RWPE1 (cell line): Measurements from ENCODE around the gene TAAR6.

ENCODE experiments used
- CTCF ChIA-PET: fragments of 350-600 bp; sonication (Branson Sonifier 250); formaldehyde crosslinking; extraction: SDS; loops from one replicate; lab custom pipeline; 2021; lab: Yijun Ruan, JAX
- POLR2A ChIA-PET: fragments of 400-600 bp; formaldehyde crosslinking; extraction: SDS; loops from one replicate; lab custom pipeline; 2020; ENCODE audit warnings: antibody characterized with exemption; ENCODE audit not compliant: low non-redundant PET; lab: Yijun Ruan, JAX
- DNase-seq: peaks from one replicate; pipeline ENCODE4 v3.0.0; 2012; ENCODE audit warnings: low spot score
- H3K27ac ChIP-seq: fragments of 450-650 bp; 2 replicates; pipeline ENCODE4 v1.5.1; 2017
- TF ChIP-seq, protein P1 (sequence below): fragments of 450-650 bp; conservative IDR thresholded peaks from 2 replicates; pipeline ENCODE4 v1.5.1; 2017; ENCODE audit warnings: low read depth, mild to moderate bottlenecking

TAAR6 gene, protein sequence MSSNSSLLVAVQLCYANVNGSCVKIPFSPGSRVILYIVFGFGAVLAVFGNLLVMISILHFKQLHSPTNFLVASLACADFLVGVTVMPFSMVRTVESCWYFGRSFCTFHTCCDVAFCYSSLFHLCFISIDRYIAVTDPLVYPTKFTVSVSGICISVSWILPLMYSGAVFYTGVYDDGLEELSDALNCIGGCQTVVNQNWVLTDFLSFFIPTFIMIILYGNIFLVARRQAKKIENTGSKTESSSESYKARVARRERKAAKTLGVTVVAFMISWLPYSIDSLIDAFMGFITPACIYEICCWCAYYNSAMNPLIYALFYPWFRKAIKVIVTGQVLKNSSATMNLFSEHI

DNA sequence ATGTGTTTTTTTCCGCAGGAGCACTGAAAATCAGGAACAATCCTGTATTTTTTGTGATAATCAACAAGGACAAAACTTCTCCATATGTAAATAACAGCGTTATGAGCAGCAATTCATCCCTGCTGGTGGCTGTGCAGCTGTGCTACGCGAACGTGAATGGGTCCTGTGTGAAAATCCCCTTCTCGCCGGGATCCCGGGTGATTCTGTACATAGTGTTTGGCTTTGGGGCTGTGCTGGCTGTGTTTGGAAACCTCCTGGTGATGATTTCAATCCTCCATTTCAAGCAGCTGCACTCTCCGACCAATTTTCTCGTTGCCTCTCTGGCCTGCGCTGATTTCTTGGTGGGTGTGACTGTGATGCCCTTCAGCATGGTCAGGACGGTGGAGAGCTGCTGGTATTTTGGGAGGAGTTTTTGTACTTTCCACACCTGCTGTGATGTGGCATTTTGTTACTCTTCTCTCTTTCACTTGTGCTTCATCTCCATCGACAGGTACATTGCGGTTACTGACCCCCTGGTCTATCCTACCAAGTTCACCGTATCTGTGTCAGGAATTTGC lies at the start of gene TAAR6:
TSS of gene TAAR6 (plus strand) at position 102 of the 557 bp plus-strand sequence. CDS start at position 102, 0 bp downstream.
- H3K27ac ChIP-seq = no peak within 1 kb of the TSS
- POLR2A ChIA-PET = no interaction called here

DNA sequence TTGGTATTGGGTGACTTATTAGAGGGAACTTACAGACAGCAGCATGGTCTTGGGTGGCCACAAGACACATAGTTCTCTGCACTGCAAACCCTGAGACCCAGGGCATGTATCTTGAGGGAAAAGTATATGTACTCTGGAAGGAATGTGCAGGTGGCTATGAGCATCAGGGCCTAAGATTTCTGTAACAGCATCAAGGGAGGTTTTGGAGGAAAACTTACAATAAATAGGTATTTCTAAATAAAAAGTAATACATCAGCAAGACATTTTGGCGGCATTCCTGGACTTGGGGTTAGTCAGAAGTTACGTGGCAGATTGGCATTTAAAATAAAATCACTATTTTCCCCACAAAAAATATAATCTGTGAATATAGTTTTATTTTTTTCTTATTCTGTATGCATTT lies 49.2 kb upstream of the TAAR6 start:
- H3K27ac ChIP-seq = no peak overlapping the region
- ChIA-PET POLR2A (no interaction called here), CTCF (no interaction called here)
- TF ChIP-seq, protein P1, sequence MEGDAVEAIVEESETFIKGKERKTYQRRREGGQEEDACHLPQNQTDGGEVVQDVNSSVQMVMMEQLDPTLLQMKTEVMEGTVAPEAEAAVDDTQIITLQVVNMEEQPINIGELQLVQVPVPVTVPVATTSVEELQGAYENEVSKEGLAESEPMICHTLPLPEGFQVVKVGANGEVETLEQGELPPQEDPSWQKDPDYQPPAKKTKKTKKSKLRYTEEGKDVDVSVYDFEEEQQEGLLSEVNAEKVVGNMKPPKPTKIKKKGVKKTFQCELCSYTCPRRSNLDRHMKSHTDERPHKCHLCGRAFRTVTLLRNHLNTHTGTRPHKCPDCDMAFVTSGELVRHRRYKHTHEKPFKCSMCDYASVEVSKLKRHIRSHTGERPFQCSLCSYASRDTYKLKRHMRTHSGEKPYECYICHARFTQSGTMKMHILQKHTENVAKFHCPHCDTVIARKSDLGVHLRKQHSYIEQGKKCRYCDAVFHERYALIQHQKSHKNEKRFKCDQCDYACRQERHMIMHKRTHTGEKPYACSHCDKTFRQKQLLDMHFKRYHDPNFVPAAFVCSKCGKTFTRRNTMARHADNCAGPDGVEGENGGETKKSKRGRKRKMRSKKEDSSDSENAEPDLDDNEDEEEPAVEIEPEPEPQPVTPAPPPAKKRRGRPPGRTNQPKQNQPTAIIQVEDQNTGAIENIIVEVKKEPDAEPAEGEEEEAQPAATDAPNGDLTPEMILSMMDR = no peak
- no peak for DNase-seq

More for the DNA sequence above, at the start of gene TAAR6:
- CTCF ChIA-PET = interaction anchor here (0.6 to 0.7 kb wide), 2 partner anchors 119 to 482 kb away, joined by 3 read pairs; no protein-coding TSS in a partner anchor
- no peak for DNase-seq
- TF ChIP-seq, protein P1 = no peak

DNA sequence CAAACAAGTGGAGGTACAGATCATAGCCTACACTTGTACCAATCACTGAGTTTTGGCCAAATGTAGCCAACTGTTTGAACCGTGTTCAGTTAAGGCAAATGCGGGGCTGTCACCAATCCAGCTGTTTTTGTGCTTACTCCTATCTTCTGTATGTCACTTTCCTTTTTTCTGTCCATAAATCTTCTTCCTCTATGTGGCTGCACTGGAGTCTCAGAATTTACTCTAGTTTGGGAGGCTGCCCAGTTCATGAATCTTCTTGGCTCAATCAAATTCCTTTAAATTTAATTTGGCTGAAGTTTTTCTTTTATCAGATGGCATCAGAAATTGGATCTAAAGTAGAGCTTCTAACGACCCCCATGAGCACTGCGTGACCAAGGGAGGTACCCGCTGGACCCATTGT lies 45.5 kb upstream of the TAAR6 start:
- no peak overlapping the region for H3K27ac ChIP-seq
- DNase-seq = no peak
- TF ChIP-seq, protein P1 = no peak
- ChIA-PET POLR2A (no interaction called here), CTCF (interaction anchor here (0.7 kb wide), 1 partner anchor 239 kb away, joined by 3 read pairs; no protein-coding TSS in a partner anchor)

DNA sequence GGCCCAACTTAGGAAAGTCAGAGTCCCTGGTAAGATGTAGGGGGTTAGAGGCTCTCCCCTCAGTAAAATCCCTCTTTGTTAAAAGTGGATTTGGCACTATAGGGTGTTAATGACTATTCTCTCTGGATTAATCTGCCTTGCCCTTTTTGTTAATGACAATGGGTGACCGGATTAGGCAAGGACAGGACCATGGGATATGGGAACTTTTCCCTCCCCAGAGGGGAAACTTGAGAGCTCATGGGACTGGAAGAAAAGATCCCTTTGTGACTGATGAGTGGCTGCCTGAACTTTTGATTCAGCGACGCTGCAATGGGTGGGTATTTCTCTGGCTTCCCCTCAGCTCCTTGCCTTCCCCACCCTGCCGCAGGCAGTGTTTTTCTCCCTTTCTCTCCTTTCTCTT lies 44.3 kb upstream of the TAAR6 start:
- TF ChIP-seq, protein P1 = no peak
- POLR2A ChIA-PET = no interaction called here
- CTCF ChIA-PET = interaction anchor here (0.7 kb wide), 1 partner anchor 195 kb away, joined by 3 read pairs; no protein-coding TSS in a partner anchor

DNA sequence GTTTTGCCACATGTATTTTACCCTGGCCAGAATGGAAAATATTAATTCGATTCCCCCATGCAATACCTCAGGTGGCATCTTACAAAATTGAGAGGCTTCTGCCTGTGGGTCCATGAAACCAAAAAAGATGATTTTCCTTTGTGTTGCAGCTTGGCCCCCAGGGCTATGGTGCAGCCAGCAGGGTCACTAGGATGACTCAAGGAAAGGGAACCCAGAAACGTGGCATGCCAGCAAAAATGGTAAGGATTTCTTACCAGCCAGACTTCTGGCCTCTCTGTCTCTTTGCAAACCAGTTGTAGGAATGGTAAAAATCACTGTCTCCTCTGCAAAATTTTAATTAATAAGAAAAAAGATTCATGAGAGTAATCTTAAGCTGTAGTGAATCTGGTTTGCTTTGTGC lies 43.7 kb upstream of the TAAR6 start:
- no peak overlapping the region for H3K27ac ChIP-seq
- TF ChIP-seq, protein P1 = no peak
- ChIA-PET POLR2A (no interaction called here), CTCF (no interaction called here)
- no peak for DNase-seq

More for the DNA sequence above, 44.3 kb upstream of the TAAR6 start:
- no peak overlapping the region for H3K27ac ChIP-seq
- DNase-seq = no peak

DNA sequence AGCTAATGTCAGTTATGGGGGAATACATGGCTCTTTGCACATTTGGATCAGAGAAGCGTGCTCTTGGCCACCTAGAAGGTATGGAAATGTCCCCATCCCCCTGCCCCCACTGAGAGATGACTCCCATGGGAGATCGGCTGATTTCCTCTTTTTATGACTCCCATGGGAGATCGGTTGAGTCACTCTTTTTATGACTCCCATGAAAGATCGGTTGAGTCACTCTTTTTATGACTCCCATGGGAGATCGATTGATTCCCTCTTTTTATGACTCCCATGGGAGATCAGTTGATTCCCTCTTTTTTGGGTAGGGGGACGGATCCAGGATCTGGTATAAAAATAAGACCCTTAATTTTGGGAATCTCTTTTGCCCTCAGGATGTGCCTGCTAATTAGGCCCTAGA lies 42.3 kb upstream of the TAAR6 start:
- POLR2A ChIA-PET = no interaction called here
- TF ChIP-seq, protein P1 = no peak
- DNase-seq = peak; percentile 34
- CTCF ChIA-PET = no interaction called here
- H3K27ac ChIP-seq = no peak overlapping the region
